ENCODE data around the gene PCP2. TPM values are rescaled to one million over a fixed set of nuclear protein-coding genes. Genes with fewer than 3 reads are reported as not detected.

The PCP2 gene
- total RNA-seq, 1 donor from 2014 or later: 1.5 TPM

DNA sequence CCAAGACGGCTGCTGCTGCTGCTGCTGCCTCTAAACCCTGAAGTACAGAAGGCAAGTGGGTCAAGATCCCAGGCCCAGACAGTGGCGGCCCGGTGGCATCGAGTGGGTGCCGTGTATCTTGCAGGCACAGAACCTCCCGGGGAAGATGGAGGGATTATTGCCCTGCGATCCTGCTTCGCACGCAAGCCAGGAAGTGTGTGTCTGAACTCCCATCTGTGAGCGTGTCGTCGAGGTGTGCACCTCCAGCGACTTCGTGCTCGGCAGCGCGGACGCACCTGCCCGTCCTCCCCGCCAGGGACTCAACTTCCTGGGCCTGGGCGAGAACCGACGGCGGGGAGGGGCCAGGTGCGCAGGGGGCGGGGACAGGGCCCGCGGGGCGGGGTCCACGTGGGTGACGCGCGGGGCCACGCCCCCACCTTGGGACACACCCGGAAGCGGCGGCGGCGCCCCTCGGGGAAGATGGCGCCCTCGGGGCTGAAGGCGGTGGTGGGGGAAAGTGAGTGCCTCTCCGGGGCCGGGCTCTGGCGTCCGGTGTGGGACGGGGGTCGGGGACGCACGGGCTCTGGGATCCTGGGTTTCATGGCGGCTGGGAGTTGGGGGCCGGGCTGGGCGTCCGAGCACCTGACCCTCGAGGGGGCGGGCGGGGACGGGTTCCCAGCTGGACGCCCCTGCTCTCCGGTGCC, 3.3 kb upstream of the PCP2 start, which contains the start of gene STXBP2:
Gene STXBP2 (plus strand): TSS at position 420 of the 683 bp plus-strand sequence. CDS start 40 bp downstream, at position 460.
- peak; percentile 76 to 85 for DNase-seq (ENCODE audit: low spot score in 2 of 2, unreplicated experiment in 2 of 2)
- Mint-ChIP-seq H3K9me3 (no peaks in the 10 kb centered on the region), H3K27me3 (ENCODE audit: low read depth) (peaks cover 31% of the 10 kb centered on the region), H3K36me3 (no peaks in the 10 kb centered on the region), H3K4me3 (peak within 1 kb of the TSS; percentile 72), H3K27ac (peak within 1 kb of the TSS; percentile 47), H3K4me1 (peaks cover 2% of the 10 kb centered on the region)
- TF ChIP-seq, protein P1, sequence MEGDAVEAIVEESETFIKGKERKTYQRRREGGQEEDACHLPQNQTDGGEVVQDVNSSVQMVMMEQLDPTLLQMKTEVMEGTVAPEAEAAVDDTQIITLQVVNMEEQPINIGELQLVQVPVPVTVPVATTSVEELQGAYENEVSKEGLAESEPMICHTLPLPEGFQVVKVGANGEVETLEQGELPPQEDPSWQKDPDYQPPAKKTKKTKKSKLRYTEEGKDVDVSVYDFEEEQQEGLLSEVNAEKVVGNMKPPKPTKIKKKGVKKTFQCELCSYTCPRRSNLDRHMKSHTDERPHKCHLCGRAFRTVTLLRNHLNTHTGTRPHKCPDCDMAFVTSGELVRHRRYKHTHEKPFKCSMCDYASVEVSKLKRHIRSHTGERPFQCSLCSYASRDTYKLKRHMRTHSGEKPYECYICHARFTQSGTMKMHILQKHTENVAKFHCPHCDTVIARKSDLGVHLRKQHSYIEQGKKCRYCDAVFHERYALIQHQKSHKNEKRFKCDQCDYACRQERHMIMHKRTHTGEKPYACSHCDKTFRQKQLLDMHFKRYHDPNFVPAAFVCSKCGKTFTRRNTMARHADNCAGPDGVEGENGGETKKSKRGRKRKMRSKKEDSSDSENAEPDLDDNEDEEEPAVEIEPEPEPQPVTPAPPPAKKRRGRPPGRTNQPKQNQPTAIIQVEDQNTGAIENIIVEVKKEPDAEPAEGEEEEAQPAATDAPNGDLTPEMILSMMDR (IDR thresholded peaks at IDR 0.05; ENCODE audit: unreplicated experiment): peak; percentile 8

DNA sequence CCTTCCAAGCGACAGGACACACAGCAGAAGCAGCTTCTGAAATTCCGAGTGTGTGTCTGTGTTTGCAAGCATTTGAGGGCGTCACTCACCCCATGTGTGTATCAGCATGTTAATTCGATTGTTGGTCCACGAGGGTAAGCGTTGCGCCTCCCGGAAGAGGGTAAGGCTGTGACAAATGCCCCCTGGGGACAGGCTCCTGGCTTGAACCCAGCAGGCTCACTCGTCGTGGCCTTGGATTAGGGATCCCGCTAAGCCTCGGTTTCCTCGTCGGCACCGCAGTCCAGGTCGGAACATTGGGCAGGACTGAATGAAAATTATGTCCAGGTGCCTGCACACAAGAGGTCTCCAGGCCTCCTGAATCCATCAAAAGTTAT, 2.8 kb upstream of the PCP2 start:
- Mint-ChIP-seq H3K36me3 (no peaks in the 10 kb centered on the region), H3K4me3 (peak overlapping the region; percentile 72), H3K27ac (no peak overlapping the region), H3K27me3 (ENCODE audit: low read depth) (peaks cover 31% of the 10 kb centered on the region), H3K4me1 (peaks cover 2% of the 10 kb centered on the region), H3K9me3 (no peaks in the 10 kb centered on the region)
- no peak for DNase-seq (ENCODE audit: low spot score in 2 of 2, unreplicated experiment in 2 of 2)
- TF ChIP-seq, protein P1 (IDR thresholded peaks at IDR 0.05; ENCODE audit: unreplicated experiment): no peak

DNA sequence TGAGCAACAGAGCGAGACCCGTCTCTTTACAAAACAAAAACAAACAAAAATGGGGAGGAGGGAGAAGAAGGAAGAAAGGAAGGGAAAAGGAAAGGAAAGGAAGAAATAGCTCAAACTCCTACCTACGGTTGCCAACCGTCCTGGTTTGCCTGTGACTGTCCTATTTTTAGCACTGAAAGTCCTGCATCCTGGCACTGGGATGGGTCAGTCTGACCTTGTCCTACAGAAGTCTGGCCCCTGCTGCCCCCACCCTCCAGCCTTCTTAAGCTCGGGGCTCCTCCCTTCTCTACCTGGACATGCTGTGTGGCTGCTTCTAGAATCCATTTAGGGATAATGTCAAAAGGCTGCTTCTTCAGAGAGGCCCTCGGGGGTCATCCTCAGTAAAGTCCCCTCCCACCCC, 2.2 kb upstream of the PCP2 start:
- Mint-ChIP-seq H3K4me3 (peak overlapping the region; percentile 72), H3K4me1 (peaks cover 6% of the 10 kb centered on the region), H3K27me3 (ENCODE audit: low read depth) (peaks cover 31% of the 10 kb centered on the region), H3K36me3 (no peaks in the 10 kb centered on the region), H3K27ac (no peak overlapping the region), H3K9me3 (no peaks in the 10 kb centered on the region)
- no peak for DNase-seq (ENCODE audit: low spot score in 2 of 2, unreplicated experiment in 2 of 2)
- TF ChIP-seq, protein P1 (IDR thresholded peaks at IDR 0.05; ENCODE audit: unreplicated experiment): no peak

DNA sequence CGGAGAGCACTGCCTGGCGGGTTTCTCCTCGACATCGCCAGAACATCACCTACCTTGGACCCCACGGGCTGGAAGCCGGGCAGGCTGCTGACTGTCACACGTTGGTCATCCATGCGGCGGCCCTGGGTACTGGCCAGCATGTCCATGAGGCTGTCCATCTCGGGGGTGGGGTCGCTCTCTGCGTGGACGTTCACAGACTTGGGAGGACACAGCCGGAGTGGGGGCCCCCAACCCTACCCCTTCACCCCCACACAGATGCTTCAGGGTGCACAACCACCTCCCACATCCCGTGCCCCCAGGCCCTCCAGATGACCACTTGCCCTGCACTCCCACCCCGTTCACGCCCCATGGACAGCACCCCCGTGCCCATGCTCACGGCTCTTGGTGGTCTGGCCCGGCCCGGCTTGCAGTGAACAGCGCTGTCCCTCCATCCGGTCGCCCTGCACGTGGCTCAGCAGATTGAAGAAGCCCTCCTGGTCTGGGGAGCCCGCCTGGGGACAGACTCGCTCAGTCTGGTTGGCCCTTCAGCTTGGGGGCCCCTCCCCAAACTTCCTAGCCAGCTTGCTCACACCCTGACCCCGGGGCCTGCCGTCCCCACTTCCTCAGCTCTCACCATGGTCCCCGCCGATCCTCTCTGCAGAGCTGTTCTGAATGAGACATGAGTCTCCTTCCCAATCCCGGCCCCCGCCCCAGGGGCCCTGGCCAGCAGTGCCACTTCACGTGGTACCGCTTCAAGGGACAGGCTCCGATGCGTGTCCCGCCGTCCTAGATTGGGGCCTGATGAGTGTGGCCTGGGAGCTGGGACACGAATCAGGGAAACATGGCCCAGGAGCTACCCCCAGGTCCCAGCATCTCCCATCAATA, 947 bp downstream of the PCP2 start:
- Mint-ChIP-seq H3K4me1 (peaks cover 33% of the 10 kb centered on the region), H3K36me3 (peaks cover 4% of the 10 kb centered on the region), H3K4me3 (peak overlapping the region; percentile 28), H3K27me3 (ENCODE audit: low read depth) (peaks cover 23% of the 10 kb centered on the region), H3K27ac (no peak overlapping the region), H3K9me3 (no peaks in the 10 kb centered on the region)
- TF ChIP-seq, protein P1 (IDR thresholded peaks at IDR 0.05; ENCODE audit: unreplicated experiment): no peak
- no peak for DNase-seq (ENCODE audit: low spot score in 2 of 2, unreplicated experiment in 2 of 2)

DNA sequence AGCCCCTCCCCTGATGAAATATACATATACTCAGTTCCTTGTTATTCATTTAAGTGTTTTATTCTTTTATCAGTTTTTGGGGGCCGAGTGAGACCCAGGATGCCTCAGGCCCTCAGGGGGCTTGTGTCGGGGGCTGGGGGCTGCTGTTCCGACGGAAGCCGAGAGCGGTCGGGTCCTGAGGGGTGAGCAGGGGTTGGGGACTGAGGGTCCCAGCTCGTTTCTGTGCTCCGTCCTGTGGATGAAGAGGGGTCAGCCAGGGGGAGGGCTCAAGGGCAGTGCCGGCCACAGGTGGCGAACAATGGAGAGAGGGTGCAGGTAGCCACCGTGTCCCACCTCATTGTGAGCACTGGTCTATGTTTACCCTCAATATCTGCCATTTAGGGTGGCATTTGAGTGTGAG, 1.9 kb downstream of the PCP2 start:
- H3K36me3 Mint-ChIP-seq: peaks cover 8% of the 10 kb centered on the region
- no peak for DNase-seq (ENCODE audit: low spot score in 2 of 2, unreplicated experiment in 2 of 2)
- TF ChIP-seq, protein P1 (IDR thresholded peaks at IDR 0.05; ENCODE audit: unreplicated experiment): no peak
- no peaks in the 10 kb centered on the region for H3K9me3 Mint-ChIP-seq
- H3K4me1 Mint-ChIP-seq: peaks cover 33% of the 10 kb centered on the region
- peaks cover 17% of the 10 kb centered on the region for H3K27me3 Mint-ChIP-seq (ENCODE audit: low read depth)
- no peak overlapping the region for H3K27ac Mint-ChIP-seq
- H3K4me3 Mint-ChIP-seq: peak overlapping the region; percentile 44

Data from mesothelial cell of epicardium (in vitro differentiated cells).